A549 (cell line): ENCODE results near the gene ADGRL2. TPM values are rescaled to one million over a fixed set of nuclear protein-coding genes. Genes with fewer than 3 reads are reported as not detected.

Experiments used
- ATAC-seq, 2 experiments: fragments of 200-7000 bp in 1 of 2; fragments of >200 bp in 1 of 2; cut with Nextera tagmentation in 1 of 2; cut with Tn5 transposase in 1 of 2; 3 replicates each; pipeline versions ENCODE4 v1.8.0 to v1.9.1; 2018 to 2020; ENCODE audit warnings: mild to moderate bottlenecking in 1 of 2, moderate library complexity in 1 of 2
- CTCF ChIA-PET: fragments of 300-600 bp; sonication (Branson Sonifier 250); formaldehyde crosslinking; extraction: SDS; loops from one replicate; lab custom pipeline; 2021; ENCODE audit warnings: antibody characterized with exemption, inconsistent platforms; lab: Yijun Ruan, JAX
- POLR2A ChIA-PET: fragments of 350-600 bp; formaldehyde crosslinking; extraction: SDS; loops from one replicate; lab custom pipeline; 2021; ENCODE audit warnings: antibody characterized with exemption, inconsistent platforms; lab: Yijun Ruan, JAX
- DNase-seq, 2 experiments: peaks; one replicate each; pipeline versions ENCODE4 v3.0.0 to v3.0.0-alpha.2; 2011 to 2016; ENCODE audit warnings: low read depth in 1 of 2, low spot score in 1 of 2
- FAIRE-seq: peaks from 2 replicates; lab custom pipeline; 2011; peaks lifted over from hg19 to GRCh38; lab: Jason Lieb, UNC
- H3K27ac ChIP-seq, 2 experiments: fragments of >200 bp; sonication (Bioruptor Twin); formaldehyde crosslinking; 3 replicates each; pipeline ENCODE4 v1.5.1; 2016 to 2017
- H3K4me1 ChIP-seq: fragments of >200 bp; sonication (Bioruptor Twin); formaldehyde crosslinking; 3 replicates; pipeline ENCODE4 v1.6.1; 2016
- H3K4me2 ChIP-seq: fragments of >200 bp; sonication (Bioruptor Twin); formaldehyde crosslinking; 3 replicates; pipeline ENCODE4 v1.6.1; 2016
- H3K4me3 ChIP-seq: fragments of >200 bp; sonication (Bioruptor Twin); formaldehyde crosslinking; 3 replicates; pipeline ENCODE4 v1.5.1; 2016
- H3K9me3 ChIP-seq: fragments of >200 bp; sonication (Bioruptor Twin); formaldehyde crosslinking; 3 replicates; pipeline ENCODE4 v1.6.1; 2016
- CBX8 ChIP-seq: fragments of 200-600 bp; sonication (generic); IDR thresholded peaks from 2 replicates; pipeline ENCODE4 v1.6.1; 2016
- CEBPB ChIP-seq, 2 experiments: fragments of >200 bp in 1 of 2; sonication (Bioruptor Twin) in 1 of 2; formaldehyde crosslinking in 1 of 2; IDR thresholded peaks; 2 replicates each; pipeline ENCODE4 v1.6.1; 2012 to 2016
- CHD4 ChIP-seq: fragments of 200-600 bp; sonication (generic); IDR thresholded peaks from 2 replicates; pipeline ENCODE4 v1.6.1; 2016; ENCODE audit warnings: antibody characterized with exemption, mild to moderate bottlenecking, borderline replicate concordance
- ESRRA ChIP-seq: fragments of 150-350 bp; IDR thresholded peaks from 2 replicates; pipeline ENCODE4 v1.6.1; 2014; ENCODE audit warnings: mild to moderate bottlenecking, low read length, borderline replicate concordance
- FOSB ChIP-seq: fragments of 250-450 bp; sonication (Bioruptor Pico); IDR thresholded peaks from 2 replicates; pipeline ENCODE4 v1.5.0; 2020; ENCODE audit warnings: mild to moderate bottlenecking, moderate library complexity
- FOSL2 ChIP-seq, 2 experiments: fragments of 450-650 bp in 1 of 2; fragments of >200 bp in 1 of 2; sonication (Bioruptor Twin) in 1 of 2; formaldehyde crosslinking; IDR thresholded peaks; 2 replicates each; pipeline versions ENCODE4 v1.5.0 to v1.6.1; 2016 to 2020; ENCODE audit warnings: mild to moderate bottlenecking in 1 of 2, moderate library complexity in 1 of 2
- GATA3 ChIP-seq: IDR thresholded peaks from 2 replicates; pipeline ENCODE4 v1.6.1; 2012; ENCODE audit warnings: borderline replicate concordance
- HDAC2 ChIP-seq: fragments of 200-600 bp; sonication (generic); IDR thresholded peaks from 2 replicates; pipeline ENCODE4 v1.6.1; 2016
- HEYL ChIP-seq: fragments of 250-450 bp; sonication (Bioruptor Pico); IDR thresholded peaks from 2 replicates; pipeline ENCODE4 v1.8.0; 2021; ENCODE audit warnings: mild to moderate bottlenecking, moderate library complexity
- HOXB13 ChIP-seq: fragments of 250-450 bp; sonication (Bioruptor Pico); IDR thresholded peaks from 2 replicates; pipeline ENCODE4 v1.5.0; 2020; ENCODE audit warnings: low read depth, mild to moderate bottlenecking, moderate library complexity
- HOXB5 ChIP-seq: fragments of 250-450 bp; sonication (Bioruptor Pico); IDR thresholded peaks from 2 replicates; pipeline ENCODE4 v1.5.0; 2020; ENCODE audit warnings: mild to moderate bottlenecking, moderate library complexity
- JUN ChIP-seq, 2 experiments: fragments of >200 bp; sonication (Bioruptor Twin); formaldehyde crosslinking; IDR thresholded peaks; 2 replicates in 1 of 2; 3 replicates in 1 of 2; pipeline ENCODE4 v1.6.1; 2016 to 2017
- JUNB ChIP-seq: fragments of >200 bp; sonication (Bioruptor Twin); formaldehyde crosslinking; IDR thresholded peaks from 2 replicates; pipeline ENCODE4 v1.6.1; 2016
- KDM5A ChIP-seq: fragments of 200-600 bp; sonication (generic); IDR thresholded peaks from 2 replicates; pipeline ENCODE4 v1.6.1; 2016; ENCODE audit warnings: antibody characterized with exemption, mild to moderate bottlenecking
- MAZ ChIP-seq: fragments of 150-350 bp; IDR thresholded peaks from 2 replicates; pipeline ENCODE4 v1.6.1; 2014; ENCODE audit warnings: antibody characterized with exemption, low read depth, low read length, borderline replicate concordance
- MYC ChIP-seq: IDR thresholded peaks from 2 replicates; pipeline ENCODE4 v1.6.1; 2012; ENCODE audit warnings: mild to moderate bottlenecking, inconsistent platforms, low read length, improper control_type of control experiment, borderline replicate concordance
- NPAS2 ChIP-seq: fragments of 250-450 bp; sonication (Bioruptor Pico); IDR thresholded peaks from 2 replicates; pipeline ENCODE4 v1.8.0; 2022; ENCODE audit warnings: mild to moderate bottlenecking, moderate library complexity, borderline replicate concordance
- PHF8 ChIP-seq: fragments of 200-600 bp; sonication (generic); IDR thresholded peaks from 2 replicates; pipeline ENCODE4 v1.6.1; 2016; ENCODE audit warnings: low read depth, mild to moderate bottlenecking, antibody characterized with exemption, moderate library complexity, borderline replicate concordance
- RCOR1 ChIP-seq: fragments of 150-350 bp; IDR thresholded peaks from 2 replicates; pipeline ENCODE4 v1.6.1; 2014; ENCODE audit warnings: antibody characterized with exemption, low read length, low read depth
- RFX5 ChIP-seq: fragments of 450-650 bp; IDR thresholded peaks from 2 replicates; pipeline ENCODE4 v1.7.1; 2014; ENCODE audit warnings: antibody characterized with exemption, mild to moderate bottlenecking, moderate library complexity
- RNF2 ChIP-seq: fragments of 200-600 bp; sonication (generic); IDR thresholded peaks from 2 replicates; pipeline ENCODE4 v1.6.1; 2016; ENCODE audit warnings: low read depth, mild to moderate bottlenecking, antibody characterized with exemption, moderate library complexity, borderline replicate concordance
- SREBF2 ChIP-seq: fragments of 450-650 bp; IDR thresholded peaks from 2 replicates; pipeline ENCODE4 v1.6.1; 2014; ENCODE audit warnings: mild to moderate bottlenecking, moderate library complexity
- ZC3H11A ChIP-seq: fragments of 450-650 bp; IDR thresholded peaks from 2 replicates; pipeline ENCODE4 v1.6.1; 2014; ENCODE audit warnings: antibody characterized with exemption, mild to moderate bottlenecking
- ZSCAN20 ChIP-seq: fragments of 250-450 bp; sonication (Bioruptor Pico); IDR thresholded peaks from 2 replicates; pipeline ENCODE4 v1.8.0; 2022; ENCODE audit warnings: mild to moderate bottlenecking, moderate library complexity
- WGBS: methylation state at CpG from one replicate; pipeline ENCODE4 v1.1.6; 2017; ENCODE audit errors: missing lambda C conversion rate; 5-methylcytosine and 5-hydroxymethylcytosine counted together
- polyA plus RNA-seq, 4 experiments: library from polyadenylated mRNA; depleted of rRNA in 3 of 4; stranded (reverse); fragments of >200 nt; fragmentation: RNase III in 1 of 4; extraction: RNeasy Plus Mini Kit Qiagen cat#74134 plus additional on column Dnase treatment in 1 of 4; gene quantifications; 2 replicates in 3 of 4; 3 replicates in 1 of 4; pipeline ENCODE4 v1.2.3, GENCODE V29; 2011 to 2017
- TF ChIP-seq, protein P1 (sequence below): fragments of >200 bp; sonication (Bioruptor Twin); formaldehyde crosslinking; IDR thresholded peaks from 3 replicates; pipeline ENCODE4 v1.6.1; 2016
- TF ChIP-seq, protein P2 (sequence below): fragments of >200 bp; sonication (Bioruptor Twin); formaldehyde crosslinking; IDR thresholded peaks from 3 replicates; pipeline ENCODE4 v1.5.1; 2016
- TF ChIP-seq, protein P3 (sequence below): fragments of >200 bp; sonication (Bioruptor Twin); formaldehyde crosslinking; IDR thresholded peaks from 2 replicates; pipeline ENCODE4 v1.6.1; 2016
- TF ChIP-seq, protein P4 (sequence below): fragments of 250-450 bp; sonication (Bioruptor Pico); IDR thresholded peaks from 2 replicates; pipeline ENCODE4 v1.5.0; 2021; ENCODE audit warnings: mild to moderate bottlenecking, moderate library complexity, borderline replicate concordance

The ADGRL2 gene
- polyA plus RNA-seq, 2 of the 4 experiments (the other 2 are of a cell fraction), result 12.8 to 24.1 TPM

DNA sequence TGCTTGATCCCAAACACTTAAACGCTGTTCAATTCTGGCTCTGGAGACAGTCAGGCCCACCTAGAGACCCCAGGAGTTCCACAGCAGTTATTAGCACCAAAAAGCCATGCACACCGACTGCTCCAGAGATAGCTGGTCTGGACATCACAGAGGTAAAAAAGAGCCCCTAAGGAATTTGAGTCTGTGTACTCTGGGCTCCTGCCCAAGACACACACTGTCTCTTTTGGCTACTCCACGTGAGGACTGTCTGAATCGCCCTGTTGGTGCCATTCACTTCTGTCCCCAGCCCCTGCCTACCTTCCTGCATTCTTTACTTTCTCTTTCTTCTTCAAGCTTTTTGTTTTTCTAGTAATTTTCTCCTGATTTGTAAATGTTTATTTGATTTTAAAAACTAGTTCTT lies 197.4 kb downstream of the ADGRL2 start (continued):
- TF ChIP-seq, protein P1, sequence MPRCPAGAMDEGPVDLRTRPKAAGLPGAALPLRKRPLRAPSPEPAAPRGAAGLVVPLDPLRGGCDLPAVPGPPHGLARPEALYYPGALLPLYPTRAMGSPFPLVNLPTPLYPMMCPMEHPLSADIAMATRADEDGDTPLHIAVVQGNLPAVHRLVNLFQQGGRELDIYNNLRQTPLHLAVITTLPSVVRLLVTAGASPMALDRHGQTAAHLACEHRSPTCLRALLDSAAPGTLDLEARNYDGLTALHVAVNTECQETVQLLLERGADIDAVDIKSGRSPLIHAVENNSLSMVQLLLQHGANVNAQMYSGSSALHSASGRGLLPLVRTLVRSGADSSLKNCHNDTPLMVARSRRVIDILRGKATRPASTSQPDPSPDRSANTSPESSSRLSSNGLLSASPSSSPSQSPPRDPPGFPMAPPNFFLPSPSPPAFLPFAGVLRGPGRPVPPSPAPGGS, result no peak
- TF ChIP-seq HEYL (CRISPR knock-in tag), result no peak

DNA sequence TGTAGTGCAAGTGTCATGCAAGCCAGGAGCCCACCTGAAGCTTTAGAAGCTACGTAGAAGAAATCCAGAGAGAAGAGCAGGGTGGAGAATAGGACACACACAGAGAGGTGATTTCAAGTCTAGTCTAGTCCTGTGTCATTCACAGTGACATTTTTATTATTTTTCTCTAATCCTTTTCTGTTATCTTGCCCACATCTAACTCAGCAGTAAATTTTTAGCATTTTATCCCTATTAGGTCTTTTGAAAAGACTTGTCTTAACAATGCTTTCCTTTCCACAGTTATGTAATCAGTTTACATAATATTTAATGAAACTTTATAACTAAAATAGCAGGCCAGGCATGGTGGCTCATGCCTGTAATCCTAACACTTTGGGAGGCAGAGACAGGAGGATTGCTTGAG lies 198.6 kb downstream of the ADGRL2 start:
- H3K4me2 ChIP-seq, result no peak overlapping the region
- TF ChIP-seq FOSL2 (IDR thresholded peaks at IDR 0.05) (no peak), FOSL2 (CRISPR knock-in tag; IDR thresholded peaks at IDR 0.05) (no peak), GATA3 (no peak), MYC (no peak), ZC3H11A (no peak), RCOR1 (no peak), MAZ (no peak), HDAC2 (no peak), SREBF2 (no peak), NPAS2 (no peak), CHD4 (no peak), KDM5A (no peak), FOSB (CRISPR knock-in tag) (no peak), HOXB13 (no peak)
- TF ChIP-seq, protein P2, sequence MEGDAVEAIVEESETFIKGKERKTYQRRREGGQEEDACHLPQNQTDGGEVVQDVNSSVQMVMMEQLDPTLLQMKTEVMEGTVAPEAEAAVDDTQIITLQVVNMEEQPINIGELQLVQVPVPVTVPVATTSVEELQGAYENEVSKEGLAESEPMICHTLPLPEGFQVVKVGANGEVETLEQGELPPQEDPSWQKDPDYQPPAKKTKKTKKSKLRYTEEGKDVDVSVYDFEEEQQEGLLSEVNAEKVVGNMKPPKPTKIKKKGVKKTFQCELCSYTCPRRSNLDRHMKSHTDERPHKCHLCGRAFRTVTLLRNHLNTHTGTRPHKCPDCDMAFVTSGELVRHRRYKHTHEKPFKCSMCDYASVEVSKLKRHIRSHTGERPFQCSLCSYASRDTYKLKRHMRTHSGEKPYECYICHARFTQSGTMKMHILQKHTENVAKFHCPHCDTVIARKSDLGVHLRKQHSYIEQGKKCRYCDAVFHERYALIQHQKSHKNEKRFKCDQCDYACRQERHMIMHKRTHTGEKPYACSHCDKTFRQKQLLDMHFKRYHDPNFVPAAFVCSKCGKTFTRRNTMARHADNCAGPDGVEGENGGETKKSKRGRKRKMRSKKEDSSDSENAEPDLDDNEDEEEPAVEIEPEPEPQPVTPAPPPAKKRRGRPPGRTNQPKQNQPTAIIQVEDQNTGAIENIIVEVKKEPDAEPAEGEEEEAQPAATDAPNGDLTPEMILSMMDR, result no peak
- ChIA-PET POLR2A (no interaction called here), CTCF (no interaction called here)
- DNase-seq (no peak), ATAC-seq (no peak), FAIRE-seq (no peak)
- H3K9me3 ChIP-seq, result no peaks in the 10 kb centered on the region
- H3K27ac ChIP-seq, result no peak overlapping the region
- 48% methylated on average over 1 of the region's 1 CpG for WGBS
- no peaks in the 10 kb centered on the region for H3K4me1 ChIP-seq
- no peak overlapping the region for H3K4me3 ChIP-seq

DNA sequence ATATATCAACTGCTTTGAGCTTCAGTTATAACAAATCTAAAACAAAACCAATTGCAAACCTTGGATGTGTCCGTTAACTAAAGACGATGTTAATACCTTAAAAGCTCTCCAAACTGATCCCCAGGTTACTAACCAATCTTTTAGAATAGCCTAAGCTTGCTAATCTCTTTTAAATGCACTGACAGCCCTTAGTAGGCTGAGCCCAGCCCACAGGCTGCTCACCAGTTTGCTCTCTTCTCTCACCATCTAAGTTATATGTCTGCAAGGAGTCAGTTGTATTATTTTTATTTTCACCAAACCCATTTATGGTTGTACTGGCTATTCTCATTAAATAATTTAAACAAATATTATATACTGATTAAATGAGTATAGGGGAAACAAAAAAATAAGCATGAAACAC lies 199.5 kb downstream of the ADGRL2 start:
- no peak for TF ChIP-seq RNF2
- no peak for TF ChIP-seq JUNB
- no peak for TF ChIP-seq JUN (IDR thresholded peaks at IDR 0.05)
- no peak for TF ChIP-seq HOXB5 (CRISPR knock-in tag)
- no peak for TF ChIP-seq MAZ
- no peak for TF ChIP-seq RCOR1
- TF ChIP-seq, protein P3, sequence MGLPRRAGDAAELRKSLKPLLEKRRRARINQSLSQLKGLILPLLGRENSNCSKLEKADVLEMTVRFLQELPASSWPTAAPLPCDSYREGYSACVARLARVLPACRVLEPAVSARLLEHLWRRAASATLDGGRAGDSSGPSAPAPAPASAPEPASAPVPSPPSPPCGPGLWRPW, result no peak
- TF ChIP-seq, protein P2, result no peak
- no peak for TF ChIP-seq PHF8
- TF ChIP-seq ESRRA, result no peak
- TF ChIP-seq NPAS2, result no peak
- no peak for TF ChIP-seq ZSCAN20 (CRISPR knock-in tag)
- TF ChIP-seq CEBPB (IDR thresholded peaks at IDR 0.05), result no peak
- no peak for TF ChIP-seq RFX5
- TF ChIP-seq CBX8, result no peak
- TF ChIP-seq, protein P4, sequence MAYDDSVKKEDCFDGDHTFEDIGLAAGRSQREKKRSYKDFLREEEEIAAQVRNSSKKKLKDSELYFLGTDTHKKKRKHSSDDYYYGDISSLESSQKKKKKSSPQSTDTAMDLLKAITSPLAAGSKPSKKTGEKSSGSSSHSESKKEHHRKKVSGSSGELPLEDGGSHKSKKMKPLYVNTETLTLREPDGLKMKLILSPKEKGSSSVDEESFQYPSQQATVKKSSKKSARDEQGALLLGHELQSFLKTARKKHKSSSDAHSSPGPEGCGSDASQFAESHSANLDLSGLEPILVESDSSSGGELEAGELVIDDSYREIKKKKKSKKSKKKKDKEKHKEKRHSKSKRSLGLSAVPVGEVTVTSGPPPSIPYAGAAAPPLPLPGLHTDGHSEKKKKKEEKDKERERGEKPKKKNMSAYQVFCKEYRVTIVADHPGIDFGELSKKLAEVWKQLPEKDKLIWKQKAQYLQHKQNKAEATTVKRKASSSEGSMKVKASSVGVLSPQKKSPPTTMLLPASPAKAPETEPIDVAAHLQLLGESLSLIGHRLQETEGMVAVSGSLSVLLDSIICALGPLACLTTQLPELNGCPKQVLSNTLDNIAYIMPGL, result no peak
- ChIA-PET CTCF (no interaction called here), POLR2A (no interaction called here)
- ATAC-seq (no peak), DNase-seq (no peak), FAIRE-seq (no peak)
- Histone ChIP-seq H3K27ac (no peak overlapping the region), H3K4me3 (no peak overlapping the region), H3K4me1 (no peaks in the 10 kb centered on the region), H3K4me2 (no peak overlapping the region), H3K9me3 (no peaks in the 10 kb centered on the region)
- WGBS, result 84% methylated on average over 2 of the region's 2 CpGs
